ENCODE measurements around the gene KLHDC4. TPM values are rescaled to one million over a fixed set of nuclear protein-coding genes. Genes with fewer than 3 reads are reported as not detected.
"Not testable (repeated sequence)": the region's sequence is repeated elsewhere in the genome, so short reads cannot be mapped to it uniquely, and the experiment has no call there.

KLHDC4 gene
- total RNA-seq, 1 experiment from 2014 or later, result 50.7 TPM

- intact Hi-C loops (cut with micrococcal nuclease; ENCODE audit: unreplicated experiment), result no loop called here
- ChIA-PET CTCF (no interaction called here), POLR2A (no interaction called here)
- ATAC-seq, result no peak
- DNase-seq (ENCODE audit: low read depth, low spot score), result no peak
- Histone ChIP-seq H3K27ac (ENCODE audit: low read length) (no peak overlapping the region), H3K9me3 (ENCODE audit: control insufficient read depth, insufficient read depth, low read depth, low read length) (peaks cover under 1% of the 10 kb centered on the region; the same call in 1 of the 2 replicates), H3K4me3 (ENCODE audit: low read depth in 2 of 2, low read length in 2 of 2) (no peak overlapping the region), H3K36me3 (ENCODE audit: control insufficient read depth, insufficient read depth, low read length) (no peaks in the 10 kb centered on the region), H3K4me1 (ENCODE audit: control insufficient read depth, insufficient read depth, low read length) (peaks cover 3% of the 10 kb centered on the region; the same call in 1 of the 2 replicates), H3K27me3 (ENCODE audit: control insufficient read depth, insufficient read depth, low read length) (no peaks in the 10 kb centered on the region)
- no TSS peak for BruUV-seq (replicated peaks)
- TF ChIP-seq TCF7L2 (IDR thresholded peaks at IDR 0.05; ENCODE audit: low read depth, low read length) (no peak), SIN3A (IDR thresholded peaks at IDR 0.05; ENCODE audit: borderline replicate concordance, insufficient read depth, low read depth, low read length) (no peak), POLR2AphosphoS5 (IDR thresholded peaks at IDR 0.05; ENCODE audit: low read depth, low read length) (no peak)
- TF ChIP-seq, protein P1, sequence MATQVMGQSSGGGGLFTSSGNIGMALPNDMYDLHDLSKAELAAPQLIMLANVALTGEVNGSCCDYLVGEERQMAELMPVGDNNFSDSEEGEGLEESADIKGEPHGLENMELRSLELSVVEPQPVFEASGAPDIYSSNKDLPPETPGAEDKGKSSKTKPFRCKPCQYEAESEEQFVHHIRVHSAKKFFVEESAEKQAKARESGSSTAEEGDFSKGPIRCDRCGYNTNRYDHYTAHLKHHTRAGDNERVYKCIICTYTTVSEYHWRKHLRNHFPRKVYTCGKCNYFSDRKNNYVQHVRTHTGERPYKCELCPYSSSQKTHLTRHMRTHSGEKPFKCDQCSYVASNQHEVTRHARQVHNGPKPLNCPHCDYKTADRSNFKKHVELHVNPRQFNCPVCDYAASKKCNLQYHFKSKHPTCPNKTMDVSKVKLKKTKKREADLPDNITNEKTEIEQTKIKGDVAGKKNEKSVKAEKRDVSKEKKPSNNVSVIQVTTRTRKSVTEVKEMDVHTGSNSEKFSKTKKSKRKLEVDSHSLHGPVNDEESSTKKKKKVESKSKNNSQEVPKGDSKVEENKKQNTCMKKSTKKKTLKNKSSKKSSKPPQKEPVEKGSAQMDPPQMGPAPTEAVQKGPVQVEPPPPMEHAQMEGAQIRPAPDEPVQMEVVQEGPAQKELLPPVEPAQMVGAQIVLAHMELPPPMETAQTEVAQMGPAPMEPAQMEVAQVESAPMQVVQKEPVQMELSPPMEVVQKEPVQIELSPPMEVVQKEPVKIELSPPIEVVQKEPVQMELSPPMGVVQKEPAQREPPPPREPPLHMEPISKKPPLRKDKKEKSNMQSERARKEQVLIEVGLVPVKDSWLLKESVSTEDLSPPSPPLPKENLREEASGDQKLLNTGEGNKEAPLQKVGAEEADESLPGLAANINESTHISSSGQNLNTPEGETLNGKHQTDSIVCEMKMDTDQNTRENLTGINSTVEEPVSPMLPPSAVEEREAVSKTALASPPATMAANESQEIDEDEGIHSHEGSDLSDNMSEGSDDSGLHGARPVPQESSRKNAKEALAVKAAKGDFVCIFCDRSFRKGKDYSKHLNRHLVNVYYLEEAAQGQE (IDR thresholded peaks at IDR 0.05; ENCODE audit: insufficient read depth in 1 of 2, low read depth in 2 of 2, low read length in 1 of 2), result no peak
- TF ChIP-seq, protein P2, sequence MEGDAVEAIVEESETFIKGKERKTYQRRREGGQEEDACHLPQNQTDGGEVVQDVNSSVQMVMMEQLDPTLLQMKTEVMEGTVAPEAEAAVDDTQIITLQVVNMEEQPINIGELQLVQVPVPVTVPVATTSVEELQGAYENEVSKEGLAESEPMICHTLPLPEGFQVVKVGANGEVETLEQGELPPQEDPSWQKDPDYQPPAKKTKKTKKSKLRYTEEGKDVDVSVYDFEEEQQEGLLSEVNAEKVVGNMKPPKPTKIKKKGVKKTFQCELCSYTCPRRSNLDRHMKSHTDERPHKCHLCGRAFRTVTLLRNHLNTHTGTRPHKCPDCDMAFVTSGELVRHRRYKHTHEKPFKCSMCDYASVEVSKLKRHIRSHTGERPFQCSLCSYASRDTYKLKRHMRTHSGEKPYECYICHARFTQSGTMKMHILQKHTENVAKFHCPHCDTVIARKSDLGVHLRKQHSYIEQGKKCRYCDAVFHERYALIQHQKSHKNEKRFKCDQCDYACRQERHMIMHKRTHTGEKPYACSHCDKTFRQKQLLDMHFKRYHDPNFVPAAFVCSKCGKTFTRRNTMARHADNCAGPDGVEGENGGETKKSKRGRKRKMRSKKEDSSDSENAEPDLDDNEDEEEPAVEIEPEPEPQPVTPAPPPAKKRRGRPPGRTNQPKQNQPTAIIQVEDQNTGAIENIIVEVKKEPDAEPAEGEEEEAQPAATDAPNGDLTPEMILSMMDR (IDR thresholded peaks at IDR 0.05), result no peak
- in situ Hi-C loops (cut with HindIII; ENCODE audit: low pct_unique_long_range_greater_than_20kb, low sequenced_read_pairs), result no loop called here
These were observed 46.4 kb upstream of the KLHDC4 start for GRCh38 chr16:87812200-87812656.

DNA sequence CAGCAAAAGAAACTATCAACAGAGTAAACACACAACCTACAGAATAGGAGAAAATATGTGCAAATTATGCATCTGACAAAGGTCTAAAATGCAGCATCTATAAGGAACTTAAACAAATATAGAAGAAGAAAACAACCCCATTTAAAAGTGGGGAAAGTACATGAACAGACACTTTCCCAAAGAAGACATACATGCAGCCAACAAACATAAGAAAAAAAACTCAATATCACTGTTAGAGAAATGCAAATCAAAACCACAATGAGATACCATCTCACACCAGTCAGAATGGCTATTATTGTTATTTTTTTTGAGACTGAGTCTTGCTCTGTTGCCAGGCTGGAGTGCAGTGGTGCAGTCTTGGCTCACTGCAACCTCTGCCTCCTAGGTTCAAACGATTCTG, 45.7 kb upstream of the KLHDC4 start:
- H3K36me3 ChIP-seq (ENCODE audit: control insufficient read depth, insufficient read depth, low read length); DNase-seq (ENCODE audit: low read depth, low spot score); intact Hi-C loops (cut with micrococcal nuclease; ENCODE audit: unreplicated experiment); in situ Hi-C loops (cut with HindIII; ENCODE audit: low pct_unique_long_range_greater_than_20kb, low sequenced_read_pairs); POLR2A ChIA-PET; CTCF ChIA-PET; ATAC-seq; H3K4me3 ChIP-seq (ENCODE audit: low read depth in 2 of 2, low read length in 2 of 2); H3K27ac ChIP-seq (ENCODE audit: low read length); H3K9me3 ChIP-seq (ENCODE audit: control insufficient read depth, insufficient read depth, low read depth, low read length); H3K27me3 ChIP-seq (ENCODE audit: control insufficient read depth, insufficient read depth, low read length); BruUV-seq (replicated peaks): not testable (repeated sequence)
- peaks cover 10% of the 10 kb centered on the region for H3K4me1 ChIP-seq (ENCODE audit: control insufficient read depth, insufficient read depth, low read length)

GRCh38 chr16:87809150-87809902, 43.5 kb upstream of the KLHDC4 start:
- H3K9me3 ChIP-seq (ENCODE audit: control insufficient read depth, insufficient read depth, low read depth, low read length), result no peaks in the 10 kb centered on the region
- no peak for DNase-seq (ENCODE audit: low read depth, low spot score)
- H3K4me1 ChIP-seq (ENCODE audit: control insufficient read depth, insufficient read depth, low read length), result peaks cover 13% of the 10 kb centered on the region
- H3K27me3 ChIP-seq (ENCODE audit: control insufficient read depth, insufficient read depth, low read length), result no peaks in the 10 kb centered on the region
- intact Hi-C loops (cut with micrococcal nuclease; ENCODE audit: unreplicated experiment), result no loop called here
- BruUV-seq (replicated peaks), result no TSS peak
- ChIA-PET CTCF (no interaction called here), POLR2A (no interaction called here)
- H3K4me3 ChIP-seq (ENCODE audit: low read depth in 2 of 2, low read length in 2 of 2), result no peak overlapping the region
- no peak for ATAC-seq
- H3K36me3 ChIP-seq (ENCODE audit: control insufficient read depth, insufficient read depth, low read length), result no peaks in the 10 kb centered on the region
- TF ChIP-seq SIN3A (IDR thresholded peaks at IDR 0.05; ENCODE audit: borderline replicate concordance, insufficient read depth, low read depth, low read length) (no peak), TCF7L2 (IDR thresholded peaks at IDR 0.05; ENCODE audit: low read depth, low read length) (no peak), POLR2AphosphoS5 (IDR thresholded peaks at IDR 0.05; ENCODE audit: low read depth, low read length) (no peak)
- TF ChIP-seq, protein P1 (IDR thresholded peaks at IDR 0.05; ENCODE audit: insufficient read depth in 1 of 2, low read depth in 2 of 2, low read length in 1 of 2), result no peak
- TF ChIP-seq, protein P2 (IDR thresholded peaks at IDR 0.05), result no peak
- H3K27ac ChIP-seq (ENCODE audit: low read length), result no peak overlapping the region
- in situ Hi-C loops (cut with HindIII; ENCODE audit: low pct_unique_long_range_greater_than_20kb, low sequenced_read_pairs), result no loop called here
